SK-N-SH (cell line): Measurements from ENCODE around the gene RTN4RL2. TPM values are rescaled to one million over a fixed set of nuclear protein-coding genes. Genes with fewer than 3 reads are reported as not detected.
A peak's percentile ranks its signal among the peaks of the same experiment; 100 is the strongest.

Experiments used
- CTCF ChIA-PET: fragments of 300-600, 350-600 bp; formaldehyde crosslinking; extraction: SDS; loops from one replicate; lab custom pipeline; 2021; lab: Yijun Ruan, JAX
- POLR2A ChIA-PET: fragments of 350-600 bp; sonication (Branson Sonifier 250); formaldehyde crosslinking; extraction: SDS; loops from one replicate; lab custom pipeline; 2020; ENCODE audit warnings: antibody characterized with exemption, inconsistent platforms; lab: Yijun Ruan, JAX
- DNase-seq: peaks from one replicate; pipeline ENCODE4 v3.0.0; 2012
- H2AFZ ChIP-seq: fragments of 200-600 bp; sonication (generic); 2 replicates; pipeline ENCODE4 v1.8.1; 2016; ENCODE audit warnings: antibody characterized with exemption, mild to moderate bottlenecking, low read depth
- H3F3A ChIP-seq: fragments of 200-600 bp; sonication (generic); replicated peaks from 2 replicates; pipeline ENCODE3; 2016; ENCODE audit warnings: antibody characterized with exemption, mild to moderate bottlenecking; ENCODE audit not compliant: insufficient read depth
- H3K27ac ChIP-seq, 2 experiments: fragments of 200-500 bp in 1 of 2; fragments of 200-600 bp in 1 of 2; sonication (Bioruptor generic) in 1 of 2; sonication (generic), shearing (Covaris generic) in 1 of 2; 2 replicates each; pipeline versions ENCODE4 v1.5.1 to v1.6.1; 2014 to 2016; ENCODE audit warnings: low read depth in 2 of 2, inconsistent platforms in 1 of 2, low read length in 1 of 2, mild to moderate bottlenecking in 1 of 2, mixed read lengths in 1 of 2
- H3K27me3 ChIP-seq: fragments of 200-600 bp; sonication (generic), shearing (Covaris generic); 2 replicates; pipeline ENCODE4 v1.6.1; 2016; ENCODE audit warnings: mixed run types; ENCODE audit not compliant: insufficient read depth
- H3K36me3 ChIP-seq, 2 experiments: fragments of 200-500 bp in 1 of 2; fragments of 200-600 bp in 1 of 2; sonication (Bioruptor generic) in 1 of 2; sonication (generic) in 1 of 2; replicated peaks in 1 of 2; 2 replicates each; pipeline versions ENCODE3 to v1.5.1; 2014 to 2016; ENCODE audit warnings: low read length in 1 of 2, mild to moderate bottlenecking in 1 of 2; ENCODE audit not compliant: insufficient read depth in 2 of 2, control insufficient read depth in 1 of 2
- H3K4me1 ChIP-seq, 2 experiments: fragments of 200-500 bp in 1 of 2; fragments of 200-600 bp in 1 of 2; sonication (Bioruptor generic) in 1 of 2; sonication (generic), shearing (Covaris generic) in 1 of 2; 2 replicates each; pipeline versions ENCODE4 v1.5.1 to v1.6.1; 2014 to 2016; ENCODE audit warnings: low read depth in 1 of 2, low read length in 1 of 2, mixed run types in 1 of 2; ENCODE audit not compliant: insufficient read depth in 2 of 2, control insufficient read depth in 1 of 2
- H3K4me2 ChIP-seq: fragments of 200-600 bp; sonication (generic), shearing (Covaris generic); 2 replicates; pipeline ENCODE4 v1.6.1; 2017; ENCODE audit warnings: mixed run types
- H3K4me3 ChIP-seq, 2 experiments: fragments of 200-500 bp in 1 of 2; fragments of 200-600 bp in 1 of 2; sonication (Bioruptor generic) in 1 of 2; sonication (generic), shearing (Covaris generic) in 1 of 2; 2 replicates each; pipeline versions ENCODE4 v1.5.1 to v1.8.1; 2014 to 2016; ENCODE audit warnings: low read depth in 2 of 2, inconsistent platforms in 1 of 2, low read length in 1 of 2, mild to moderate bottlenecking in 1 of 2, mixed read lengths in 1 of 2, moderate library complexity in 1 of 2
- H3K79me2 ChIP-seq: fragments of 200-600 bp; sonication (generic); 2 replicates; pipeline ENCODE4 v1.8.1; 2017; ENCODE audit warnings: mild to moderate bottlenecking; ENCODE audit not compliant: insufficient read depth
- H3K9ac ChIP-seq: fragments of 200-600 bp; sonication (generic); 2 replicates; pipeline ENCODE4 v1.6.1; 2017; ENCODE audit warnings: mixed run types
- H3K9me2 ChIP-seq: fragments of 200-600 bp; sonication (generic); 2 replicates; pipeline ENCODE4 v1.6.1; 2017; ENCODE audit warnings: mixed run types
- H3K9me3 ChIP-seq: fragments of 200-600 bp; sonication (generic); 2 replicates; pipeline ENCODE4 v1.6.1; 2017; ENCODE audit warnings: mixed run types, mild to moderate bottlenecking, moderate library complexity
- H4K20me1 ChIP-seq: fragments of 200-600 bp; sonication (generic); 2 replicates; pipeline ENCODE4 v1.6.1; 2017; ENCODE audit warnings: mild to moderate bottlenecking, mixed run types; ENCODE audit not compliant: insufficient read depth
- CHD2 ChIP-seq: fragments of 150-350 bp; IDR thresholded peaks from 2 replicates; pipeline ENCODE4 v1.6.1; 2018; ENCODE audit warnings: low read length; ENCODE audit not compliant: partially characterized antibody
- EP300 ChIP-seq, 2 experiments: IDR thresholded peaks; 2 replicates each; pipeline versions ENCODE4 v1.4.0 to v1.6.1; 2012; ENCODE audit warnings: borderline replicate concordance in 1 of 2, low read depth in 1 of 2, low read length in 1 of 2
- FOSL2 ChIP-seq: IDR thresholded peaks from 2 replicates; pipeline ENCODE4 v1.4.0; 2012; ENCODE audit warnings: low read depth, mild to moderate bottlenecking, moderate library complexity, borderline replicate concordance
- FOXJ3 ChIP-seq: sonication (generic); formaldehyde crosslinking; IDR thresholded peaks from 2 replicates; pipeline ENCODE4 v1.5.1; 2020; ENCODE audit warnings: mild to moderate bottlenecking, missing genetic modification reagents
- NFIC ChIP-seq: IDR thresholded peaks from 2 replicates; pipeline ENCODE4 v1.4.0; 2012; ENCODE audit warnings: borderline replicate concordance
- NRF1 ChIP-seq: IDR thresholded peaks from 2 replicates; pipeline ENCODE4 v1.6.1; 2012; ENCODE audit warnings: low read depth, mild to moderate bottlenecking, low read length
- POLR2AphosphoS5 ChIP-seq: IDR thresholded peaks from 2 replicates; pipeline ENCODE4 v1.6.1; 2012; ENCODE audit warnings: low read depth, low read length
- RCOR1 ChIP-seq: fragments of 150-350 bp; IDR thresholded peaks from 2 replicates; pipeline ENCODE4 v1.6.1; 2017; ENCODE audit warnings: antibody characterized with exemption, low read length
- RFX5 ChIP-seq: IDR thresholded peaks from 2 replicates; pipeline ENCODE4 v1.6.1; 2012; ENCODE audit warnings: mild to moderate bottlenecking, improper control_type of control experiment, low read length
- WGBS: methylation state at CpG from one replicate; pipeline ENCODE4 v1.1.6; 2017; ENCODE audit warnings: low lambda C conversion rate; 5-methylcytosine and 5-hydroxymethylcytosine counted together
- polyA plus RNA-seq, 3 experiments: library from polyadenylated mRNA; depleted of rRNA; stranded (reverse); fragments of >200 nt; gene quantifications; 2 replicates each; pipeline ENCODE4 v1.2.3, GENCODE V29; 2012
- TF ChIP-seq, protein P1 (sequence below): fragments of 150-350 bp; IDR thresholded peaks from 2 replicates; pipeline ENCODE4 v1.6.1; 2017; ENCODE audit warnings: antibody characterized with exemption, low read length, low read depth, borderline replicate concordance
- TF ChIP-seq, protein P2 (sequence below): IDR thresholded peaks from 2 replicates; pipeline ENCODE4 v1.4.0; 2012; ENCODE audit warnings: low read depth
- TF ChIP-seq, protein P3 (sequence below): IDR thresholded peaks from 2 replicates; pipeline ENCODE4 v1.4.0; 2012; ENCODE audit warnings: low read depth, borderline replicate concordance

The RTN4RL2 gene
- polyA plus RNA-seq, 1 of the 3 experiments (the other 2 are of a cell fraction): 0.30 TPM

DNA sequence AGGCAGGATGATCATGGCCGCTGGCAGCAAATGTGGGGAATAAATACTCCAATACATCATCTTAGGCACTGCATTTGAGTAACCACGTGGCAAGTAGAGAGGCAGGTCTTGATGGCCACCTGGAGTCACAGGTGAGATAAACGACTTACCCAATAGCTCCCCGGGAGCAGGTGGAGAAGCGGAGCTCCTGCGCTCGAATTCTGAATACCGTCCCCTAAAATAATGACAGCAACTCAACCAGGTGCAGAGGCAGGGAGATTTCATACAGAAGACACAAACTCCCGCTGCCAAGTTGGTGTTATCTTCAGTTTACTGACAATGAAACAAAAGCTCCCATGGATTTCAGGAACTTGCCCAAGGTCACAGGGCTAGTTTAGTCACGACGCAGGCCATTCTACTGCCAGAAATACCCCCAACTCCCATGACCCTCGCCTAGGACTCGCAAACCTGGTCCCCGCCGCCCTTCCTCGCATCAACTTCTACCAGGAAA, 33.8 kb upstream of the RTN4RL2 start:
- H3K27ac ChIP-seq: no peak overlapping the region
- no peaks in the 10 kb centered on the region for H3K9me3 ChIP-seq
- no peaks in the 10 kb centered on the region for H4K20me1 ChIP-seq
- H3K4me1 ChIP-seq: peaks cover 23 to 24% of the 10 kb centered on the region in 2 experiments; a peak in 2 of 4 replicates
- no peaks in the 10 kb centered on the region for H3K9me2 ChIP-seq
- H3K9ac ChIP-seq: no peak overlapping the region
- H3K36me3 ChIP-seq: no peaks in the 10 kb centered on the region
- 67% methylated on average over 15 of the region's 16 CpGs for WGBS
- H3K79me2 ChIP-seq: no peaks in the 10 kb centered on the region
- peak overlapping the region; percentile 38; the same call in 1 of the 2 replicates for H2AFZ ChIP-seq
- peak overlapping the region in 1 of 2 experiments; percentile 39; a peak in 2 of 4 replicates for H3K4me3 ChIP-seq
- no peak overlapping the region for H3K4me2 ChIP-seq
- no peaks in the 10 kb centered on the region; the same call in 1 of the 2 replicates for H3K27me3 ChIP-seq
- no peak for DNase-seq
- H3F3A ChIP-seq: no peaks in the 10 kb centered on the region
- TF ChIP-seq, protein P1, sequence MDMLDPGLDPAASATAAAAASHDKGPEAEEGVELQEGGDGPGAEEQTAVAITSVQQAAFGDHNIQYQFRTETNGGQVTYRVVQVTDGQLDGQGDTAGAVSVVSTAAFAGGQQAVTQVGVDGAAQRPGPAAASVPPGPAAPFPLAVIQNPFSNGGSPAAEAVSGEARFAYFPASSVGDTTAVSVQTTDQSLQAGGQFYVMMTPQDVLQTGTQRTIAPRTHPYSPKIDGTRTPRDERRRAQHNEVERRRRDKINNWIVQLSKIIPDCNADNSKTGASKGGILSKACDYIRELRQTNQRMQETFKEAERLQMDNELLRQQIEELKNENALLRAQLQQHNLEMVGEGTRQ: no peak
- TF ChIP-seq RCOR1 (no peak), NRF1 (no peak), FOSL2 (no peak), RFX5 (no peak), CHD2 (no peak), POLR2AphosphoS5 (no peak), FOXJ3 (CRISPR knock-in tag) (no peak), NFIC (no peak), EP300 (IDR thresholded peaks at IDR 0.05; ENCODE audit: borderline replicate concordance in 1 of 2, low read depth in 1 of 2, low read length in 1 of 2) (no peak)
- TF ChIP-seq, protein P2, sequence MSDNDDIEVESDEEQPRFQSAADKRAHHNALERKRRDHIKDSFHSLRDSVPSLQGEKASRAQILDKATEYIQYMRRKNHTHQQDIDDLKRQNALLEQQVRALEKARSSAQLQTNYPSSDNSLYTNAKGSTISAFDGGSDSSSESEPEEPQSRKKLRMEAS: no peak
- TF ChIP-seq, protein P3, sequence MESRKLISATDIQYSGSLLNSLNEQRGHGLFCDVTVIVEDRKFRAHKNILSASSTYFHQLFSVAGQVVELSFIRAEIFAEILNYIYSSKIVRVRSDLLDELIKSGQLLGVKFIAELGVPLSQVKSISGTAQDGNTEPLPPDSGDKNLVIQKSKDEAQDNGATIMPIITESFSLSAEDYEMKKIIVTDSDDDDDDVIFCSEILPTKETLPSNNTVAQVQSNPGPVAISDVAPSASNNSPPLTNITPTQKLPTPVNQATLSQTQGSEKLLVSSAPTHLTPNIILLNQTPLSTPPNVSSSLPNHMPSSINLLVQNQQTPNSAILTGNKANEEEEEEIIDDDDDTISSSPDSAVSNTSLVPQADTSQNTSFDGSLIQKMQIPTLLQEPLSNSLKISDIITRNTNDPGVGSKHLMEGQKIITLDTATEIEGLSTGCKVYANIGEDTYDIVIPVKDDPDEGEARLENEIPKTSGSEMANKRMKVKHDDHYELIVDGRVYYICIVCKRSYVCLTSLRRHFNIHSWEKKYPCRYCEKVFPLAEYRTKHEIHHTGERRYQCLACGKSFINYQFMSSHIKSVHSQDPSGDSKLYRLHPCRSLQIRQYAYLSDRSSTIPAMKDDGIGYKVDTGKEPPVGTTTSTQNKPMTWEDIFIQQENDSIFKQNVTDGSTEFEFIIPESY: no peak
- CTCF ChIA-PET: interaction anchor here (0.6 to 6.3 kb wide), 3 partner anchors 31 to 84 kb away, joined by 3 to 26 read pairs (median 3); no protein-coding TSS in a partner anchor
- POLR2A ChIA-PET: no interaction called here
